GM10847 (cell line): ENCODE data around the gene PCDH15.

ENCODE experiments used
- POLR2A ChIP-seq: IDR thresholded peaks from 2 replicates; pipeline ENCODE4 v1.6.1; 2011; ENCODE audit not compliant: insufficient read length; ENCODE audit errors: extremely low read depth

PCDH15 gene

DNA sequence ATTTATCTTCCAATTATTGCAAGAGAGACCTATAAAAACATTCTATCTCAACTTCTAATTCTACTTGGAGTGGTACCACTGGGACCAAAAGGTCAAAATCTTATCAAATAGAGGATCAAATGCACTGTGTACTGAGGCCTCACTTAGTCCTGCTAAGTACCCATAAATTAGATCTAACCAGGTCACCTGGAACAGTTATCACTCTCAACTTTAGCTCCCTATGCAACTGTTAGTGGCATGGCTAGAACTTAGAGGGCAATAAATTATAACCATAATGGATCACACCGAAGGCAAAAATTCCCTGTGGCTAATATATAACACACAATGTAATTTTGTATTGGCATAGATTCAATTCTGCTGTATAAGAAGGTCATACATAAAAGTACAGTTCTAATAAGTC, 428.9 kb downstream of the PCDH15 start:
- TF ChIP-seq POLR2A: no peak

GRCh38 chr10:54368984-54369383, 432.0 kb downstream of the PCDH15 start:
- no peak for TF ChIP-seq POLR2A

- no peak for TF ChIP-seq POLR2A
These were observed 437.6 kb downstream of the PCDH15 start for GRCh38 chr10:54363390-54363789.

- TF ChIP-seq POLR2A: no peak
These were observed 459.0 kb downstream of the PCDH15 start for GRCh38 chr10:54342058-54342457.

- TF ChIP-seq POLR2A: no peak
These were observed 465.7 kb downstream of the PCDH15 start for GRCh38 chr10:54335296-54335695.

GRCh38 chr10:54319341-54319740, 481.7 kb downstream of the PCDH15 start:
- TF ChIP-seq POLR2A: no peak

GRCh38 chr10:54318470-54318869, 482.6 kb downstream of the PCDH15 start:
- no peak for TF ChIP-seq POLR2A

DNA sequence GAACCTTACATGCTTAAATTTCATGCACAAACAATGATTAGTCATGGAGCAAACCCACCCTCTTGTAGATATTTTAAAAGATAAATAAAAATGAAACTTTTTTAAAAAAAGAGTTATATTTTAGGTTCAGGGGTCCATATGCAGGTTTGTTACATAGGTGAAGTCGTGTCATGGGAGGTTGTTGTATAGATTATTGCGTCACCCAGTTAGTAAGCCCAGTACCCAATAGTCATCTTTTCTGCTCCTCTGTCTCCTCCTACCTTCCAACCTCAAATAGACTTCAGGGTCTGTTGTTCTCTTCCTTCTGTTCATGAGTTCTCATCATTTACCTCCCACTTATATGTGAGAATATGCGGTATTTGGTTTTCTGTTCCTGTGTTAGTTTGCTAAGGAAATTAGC, 486.6 kb downstream of the PCDH15 start:
- TF ChIP-seq POLR2A: no peak

DNA sequence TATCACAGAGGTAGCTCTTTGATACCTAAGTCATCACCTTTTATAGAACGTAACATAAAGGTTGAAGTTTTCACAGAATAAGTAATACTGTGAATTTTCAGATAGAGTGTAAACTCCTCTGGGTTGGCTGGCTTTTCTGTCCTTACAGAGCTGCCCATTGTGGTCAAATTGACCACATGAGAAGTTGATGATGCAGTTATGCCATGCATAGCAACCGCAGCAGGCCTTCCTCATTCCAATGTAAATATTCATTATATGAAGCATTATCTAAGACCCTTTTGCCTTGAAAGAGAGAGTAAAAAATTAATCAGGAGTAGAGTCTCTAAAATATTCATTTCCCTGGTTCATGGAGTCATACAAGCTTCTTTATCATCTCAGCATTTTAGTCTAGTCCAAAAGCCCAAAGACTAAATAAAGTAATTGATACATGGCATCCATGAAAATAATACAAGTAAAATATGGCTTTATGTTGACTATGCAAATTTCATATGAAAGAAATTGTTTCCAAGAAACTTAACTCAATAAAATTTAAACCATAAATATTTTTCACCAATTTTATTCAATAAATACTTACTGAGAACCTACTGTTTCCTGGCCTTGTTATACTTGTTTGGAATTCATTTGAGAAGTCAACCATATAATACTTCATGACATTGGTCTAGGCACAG, 516.4 kb downstream of the PCDH15 start:
- no peak for TF ChIP-seq POLR2A

DNA sequence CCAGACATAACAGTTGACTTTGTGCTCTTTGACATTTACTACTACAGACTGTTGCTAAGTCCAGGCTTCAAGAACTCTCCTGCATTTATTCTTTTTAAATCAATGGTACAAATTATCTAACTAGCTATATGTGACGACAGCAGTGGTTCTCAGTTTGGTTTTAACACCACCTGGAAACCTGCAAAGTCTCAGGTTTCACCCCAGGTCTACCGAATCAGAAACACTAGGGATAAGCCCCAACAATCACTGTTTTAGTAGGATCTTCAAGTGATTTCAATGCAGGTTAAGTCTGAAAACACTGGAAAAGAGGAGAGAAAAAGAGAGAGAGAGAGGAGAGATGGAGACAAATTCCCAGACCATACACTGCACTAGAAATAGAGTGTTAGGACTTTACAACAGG, 519.0 kb downstream of the PCDH15 start:
- TF ChIP-seq POLR2A: no peak

GRCh38 chr10:54266395-54266794, 534.6 kb downstream of the PCDH15 start:
- no peak for TF ChIP-seq POLR2A

GRCh38 chr10:54262726-54263125, 538.3 kb downstream of the PCDH15 start:
- no peak for TF ChIP-seq POLR2A

GRCh38 chr10:54259104-54259503, 541.9 kb downstream of the PCDH15 start:
- TF ChIP-seq POLR2A: no peak

DNA sequence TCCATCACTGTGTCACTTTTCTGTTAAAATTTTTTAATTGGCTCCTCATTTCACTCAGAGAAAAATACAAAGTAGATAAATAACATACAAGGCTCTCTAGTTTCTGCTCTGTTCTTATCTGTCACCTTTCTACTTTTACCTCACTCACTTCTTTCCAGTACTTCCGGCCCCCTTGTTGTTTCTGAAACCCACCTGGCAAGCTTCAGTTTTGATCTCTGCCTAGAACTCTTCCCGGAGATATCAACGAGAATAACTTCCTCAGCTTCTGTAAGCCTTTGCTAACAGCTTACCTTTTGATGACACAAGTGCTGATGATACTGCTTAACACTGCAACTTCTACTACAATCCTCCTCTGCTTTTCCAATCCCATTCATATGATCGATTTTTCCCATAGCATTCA, 566.2 kb downstream of the PCDH15 start:
- TF ChIP-seq POLR2A: no peak

DNA sequence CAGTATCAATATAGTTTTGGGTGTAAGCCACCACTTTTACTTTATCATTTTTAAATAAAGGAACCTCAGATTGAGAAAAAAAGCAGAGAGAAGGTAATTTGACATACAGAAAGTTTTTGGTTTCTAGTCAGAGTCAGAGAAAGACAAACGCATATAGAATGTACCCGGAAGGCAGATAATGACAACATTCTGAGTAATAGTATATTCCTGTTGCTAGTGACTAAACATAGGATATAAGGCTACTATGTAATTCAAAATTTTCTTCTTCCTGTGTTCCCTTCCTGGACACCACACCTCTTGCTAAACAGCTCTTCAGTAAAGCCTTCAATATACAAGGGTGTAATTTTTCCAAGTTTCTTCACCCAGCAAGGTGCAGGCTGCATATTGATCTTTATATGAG, 597.6 kb downstream of the PCDH15 start:
- no peak for TF ChIP-seq POLR2A

DNA sequence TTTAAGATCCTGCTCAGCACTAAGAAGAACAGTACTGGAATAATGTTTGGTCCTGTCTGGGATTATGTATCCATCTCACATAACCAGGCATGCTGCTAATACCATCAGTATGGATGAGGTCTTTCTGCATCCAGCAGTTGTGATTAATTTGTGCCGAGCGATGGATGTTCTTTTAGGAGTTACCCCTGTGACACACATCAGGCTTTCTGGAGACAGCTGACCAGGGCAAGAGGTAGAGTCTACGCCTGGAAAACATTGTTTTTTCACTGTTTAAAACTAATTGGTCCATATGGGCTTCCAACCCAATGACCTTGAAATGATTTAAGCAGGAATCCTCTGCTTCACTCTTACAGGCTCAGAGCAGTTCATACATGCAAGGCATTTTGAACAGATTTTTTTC, 603.0 kb downstream of the PCDH15 start:
- no peak for TF ChIP-seq POLR2A

DNA sequence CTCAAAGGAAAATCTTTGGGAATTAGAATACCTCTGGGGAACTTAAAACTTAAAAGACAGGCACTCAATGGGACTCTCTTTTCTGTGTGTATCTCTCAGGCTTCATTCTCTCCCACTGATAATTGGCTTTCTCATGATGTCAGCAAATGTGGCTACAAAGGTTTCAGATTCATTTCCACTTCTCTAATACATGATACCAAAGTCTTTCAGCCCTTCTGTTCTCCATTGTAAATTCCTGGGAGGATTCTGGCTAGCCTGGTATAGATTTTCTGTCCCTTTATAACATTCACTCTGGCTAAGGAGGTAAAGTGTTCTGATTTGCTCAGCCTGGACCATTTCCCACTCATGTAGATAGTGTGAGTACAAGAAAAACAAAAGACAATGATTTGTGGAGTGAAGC, 606.2 kb downstream of the PCDH15 start:
- TF ChIP-seq POLR2A: no peak

DNA sequence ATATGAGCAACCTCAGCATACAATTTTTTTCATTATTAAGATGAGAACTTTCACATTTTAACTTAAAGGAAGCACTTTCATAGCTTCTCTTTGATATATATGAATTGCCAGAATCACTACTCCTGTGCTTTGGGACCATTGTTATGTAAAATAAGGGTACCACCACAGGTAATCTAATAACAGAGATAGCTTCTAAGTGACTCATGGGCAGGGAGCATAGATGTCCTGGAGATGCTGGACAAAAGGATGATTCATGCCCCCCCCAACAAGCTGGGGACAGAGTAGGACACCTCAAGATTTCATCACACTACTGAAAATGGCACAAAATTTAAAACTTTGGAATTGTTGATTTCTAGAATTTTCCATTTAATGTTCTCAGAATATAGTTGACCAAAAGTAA, 641.1 kb downstream of the PCDH15 start:
- no peak for TF ChIP-seq POLR2A

DNA sequence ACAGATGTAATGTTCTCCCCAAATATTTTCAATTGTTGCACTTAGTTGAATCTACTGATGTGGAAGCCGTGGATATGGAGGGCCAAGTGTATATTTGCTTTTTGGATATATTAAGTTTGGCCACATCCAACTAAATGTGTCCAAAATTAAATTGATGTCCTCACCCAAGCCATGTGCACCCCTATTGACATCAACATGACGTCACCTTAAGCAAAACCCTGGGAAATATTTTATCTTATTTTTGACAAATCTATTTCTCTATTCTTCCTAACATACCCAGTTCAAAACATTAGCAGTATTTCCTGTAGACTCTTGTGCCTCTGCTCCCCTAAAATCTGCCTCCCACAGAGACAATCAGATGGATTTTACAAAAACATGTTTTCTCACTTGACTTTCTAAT, 652.5 kb downstream of the PCDH15 start:
- TF ChIP-seq POLR2A: no peak
